Stimulated activated CD4-positive, alpha-beta T cell treated with anti-CD3 and anti-CD28 coated beads, Interleukin-15, amount 100 ng/mL, for 1 hour (primary cell): Measurements from ENCODE around the gene POC1B.

Experiments used
- DNase-seq, 2 donors: peaks; one replicate each; pipeline ENCODE4 v3.0.0-alpha.2; 2020; ENCODE audit warnings: low read depth in 1 of 2, low spot score in 1 of 2

POC1B gene

GRCh38 chr12:89389755-89390661 is 135.8 kb downstream of the POC1B start:
- no peak for DNase-seq

- DNase-seq = no peak
These were observed 139.7 kb downstream of the POC1B start for GRCh38 chr12:89386138-89386537.

GRCh38 chr12:89384807-89385206 is 141.0 kb downstream of the POC1B start:
- no peak for DNase-seq

GRCh38 chr12:89384050-89384758 is 141.6 kb downstream of the POC1B start:
- DNase-seq = no peak

- DNase-seq = no peak
These were observed 142.4 kb downstream of the POC1B start for GRCh38 chr12:89383235-89384049.

- no peak for DNase-seq
These were observed 143.5 kb downstream of the POC1B start for GRCh38 chr12:89382328-89382727.

GRCh38 chr12:89379839-89380467 is 145.9 kb downstream of the POC1B start:
- no peak for DNase-seq

- no peak for DNase-seq
These were observed 146.6 kb downstream of the POC1B start for GRCh38 chr12:89379148-89379838.

- DNase-seq = no peak
These were observed 149.0 kb downstream of the POC1B start for GRCh38 chr12:89376844-89377243.

- no peak for DNase-seq
These were observed 149.7 kb downstream of the POC1B start for GRCh38 chr12:89376202-89376529.

GRCh38 chr12:89373763-89374572 is 151.9 kb downstream of the POC1B start:
- no peak for DNase-seq

GRCh38 chr12:89372584-89373370 is 153.1 kb downstream of the POC1B start:
- no peak for DNase-seq

GRCh38 chr12:89370850-89371249 is 155.0 kb downstream of the POC1B start:
- no peak for DNase-seq

GRCh38 chr12:89370421-89370831 is 155.4 kb downstream of the POC1B start:
- DNase-seq = no peak
